ENCODE data around the gene CST3. TPM values are rescaled to one million over a fixed set of nuclear protein-coding genes. Genes with fewer than 3 reads are reported as not detected.
A peak's percentile ranks its signal among the peaks of the same experiment; 100 is the strongest.

Gene CST3
- total RNA-seq, 4 donors from 2014 or later, result 870 to 2,325 (median 1,540) TPM

- TF ChIP-seq EP300 (IDR thresholded peaks at IDR 0.05) (peak in 1 of 2 donors; percentile 30), CTCF (IDR thresholded peaks at IDR 0.05) (no peak)
- 62 to 65% methylated on average over 12 of the region's 12 CpGs for WGBS, 2 donors
- peaks cover 0 to 31% (median 0%) of the 10 kb centered on the region in 3 donors for H3K36me3 ChIP-seq
- peak overlapping the region; percentile 15 to 99 (median 60) for H3K27ac ChIP-seq
- no peaks in the 10 kb centered on the region for H3K27me3 ChIP-seq
- H3K4me1 ChIP-seq, result peaks cover 0 to 71% (median 11%) of the 10 kb centered on the region in 4 donors
- H3K4me3 ChIP-seq, result no peak overlapping the region
- no peaks in the 10 kb centered on the region for H3K9me3 ChIP-seq
- no peak for DNase-seq (ENCODE audit: low spot score in 2 of 2)
Observed at GRCh38 chr20:23629542-23630391, 8.0 kb downstream of the CST3 start.

GRCh38 chr20:23629017-23629541, 8.7 kb downstream of the CST3 start:
- no peak overlapping the region for H3K4me3 ChIP-seq
- peaks cover 0 to 24% (median 0%) of the 10 kb centered on the region in 3 donors for H3K36me3 ChIP-seq
- TF ChIP-seq EP300 (IDR thresholded peaks at IDR 0.05), result peak in 1 of 2 donors; percentile 68
- no peak for TF ChIP-seq POLR2A (IDR thresholded peaks at IDR 0.05)
- H3K9me3 ChIP-seq, result no peaks in the 10 kb centered on the region
- peaks cover 0 to 66% (median 11%) of the 10 kb centered on the region in 4 donors for H3K4me1 ChIP-seq
- 35 to 61% methylated on average over 7 of the region's 7 CpGs for WGBS, 2 donors
- H3K27ac ChIP-seq, result peak overlapping the region; percentile 15 to 99 (median 60)
- peak; percentile 65 to 66 for DNase-seq (ENCODE audit: low spot score in 2 of 2)
- H3K27me3 ChIP-seq, result no peaks in the 10 kb centered on the region

- H3K27ac ChIP-seq, result peak overlapping the region in 3 of 4 donors; percentile 37 to 99 (median 84)
- peaks cover 0 to 66% (median 16%) of the 10 kb centered on the region in 4 donors for H3K4me1 ChIP-seq
- no peaks in the 10 kb centered on the region for H3K9me3 ChIP-seq
- H3K27me3 ChIP-seq, result no peaks in the 10 kb centered on the region
- no peak overlapping the region for H3K4me3 ChIP-seq
- H3K36me3 ChIP-seq, result peaks cover 0 to 19% (median 0%) of the 10 kb centered on the region in 3 donors
- no peak for DNase-seq (ENCODE audit: low spot score in 2 of 2)
- no peak for TF ChIP-seq EP300 (IDR thresholded peaks at IDR 0.05)
- no peak for TF ChIP-seq CTCF (IDR thresholded peaks at IDR 0.05)
- no peak for TF ChIP-seq POLR2A (IDR thresholded peaks at IDR 0.05)
- 84 to 92% methylated on average over 6 of the region's 6 CpGs for WGBS, 2 donors
Observed at GRCh38 chr20:23628402-23629016, 9.2 kb downstream of the CST3 start.

GRCh38 chr20:23627501-23627900, 10.3 kb downstream of the CST3 start:
- no peak overlapping the region for H3K4me3 ChIP-seq
- H3K4me1 ChIP-seq, result peaks cover under 1 to 64% (median 18%) of the 10 kb centered on the region in 4 donors
- 79 to 84% methylated on average over 3 of the region's 3 CpGs for WGBS, 2 donors
- TF ChIP-seq POLR2A (IDR thresholded peaks at IDR 0.05) (no peak), CTCF (IDR thresholded peaks at IDR 0.05) (no peak), EP300 (IDR thresholded peaks at IDR 0.05) (no peak)
- no peak for DNase-seq (ENCODE audit: low spot score in 2 of 2)
- H3K27me3 ChIP-seq, result no peaks in the 10 kb centered on the region
- H3K27ac ChIP-seq, result no peak overlapping the region
- H3K9me3 ChIP-seq, result no peaks in the 10 kb centered on the region
- H3K36me3 ChIP-seq, result peaks cover 0 to 9% (median 0%) of the 10 kb centered on the region in 3 donors

GRCh38 chr20:23626040-23626620, 11.6 kb downstream of the CST3 start:
- H3K4me1 ChIP-seq, result peaks cover 3 to 65% (median 21%) of the 10 kb centered on the region in 4 donors
- 69 to 82% methylated on average over 4 of the region's 4 CpGs for WGBS, 2 donors
- H3K27ac ChIP-seq, result peak overlapping the region in 2 of 4 donors; percentile 15 to 49
- H3K4me3 ChIP-seq, result no peak overlapping the region
- H3K9me3 ChIP-seq, result no peaks in the 10 kb centered on the region
- H3K36me3 ChIP-seq, result no peaks in the 10 kb centered on the region
- peak in 1 of 2 donors; percentile 54 for DNase-seq (ENCODE audit: low spot score in 2 of 2)
- no peaks in the 10 kb centered on the region for H3K27me3 ChIP-seq
- peak in 1 of 2 donors; percentile 34 for TF ChIP-seq EP300 (IDR thresholded peaks at IDR 0.05)
- TF ChIP-seq POLR2A (IDR thresholded peaks at IDR 0.05), result no peak
